HG03135 (cell line): ENCODE measurements around the gene ESYT2.

ENCODE experiments used
- ATAC-seq: cut with Tn5 transposase; IDR thresholded peaks from one replicate; pipeline ENCODE4 v1.9.1; 2021; ENCODE audit warnings: mild to moderate bottlenecking, moderate library complexity; ENCODE audit not compliant: unreplicated experiment

ESYT2 gene

DNA sequence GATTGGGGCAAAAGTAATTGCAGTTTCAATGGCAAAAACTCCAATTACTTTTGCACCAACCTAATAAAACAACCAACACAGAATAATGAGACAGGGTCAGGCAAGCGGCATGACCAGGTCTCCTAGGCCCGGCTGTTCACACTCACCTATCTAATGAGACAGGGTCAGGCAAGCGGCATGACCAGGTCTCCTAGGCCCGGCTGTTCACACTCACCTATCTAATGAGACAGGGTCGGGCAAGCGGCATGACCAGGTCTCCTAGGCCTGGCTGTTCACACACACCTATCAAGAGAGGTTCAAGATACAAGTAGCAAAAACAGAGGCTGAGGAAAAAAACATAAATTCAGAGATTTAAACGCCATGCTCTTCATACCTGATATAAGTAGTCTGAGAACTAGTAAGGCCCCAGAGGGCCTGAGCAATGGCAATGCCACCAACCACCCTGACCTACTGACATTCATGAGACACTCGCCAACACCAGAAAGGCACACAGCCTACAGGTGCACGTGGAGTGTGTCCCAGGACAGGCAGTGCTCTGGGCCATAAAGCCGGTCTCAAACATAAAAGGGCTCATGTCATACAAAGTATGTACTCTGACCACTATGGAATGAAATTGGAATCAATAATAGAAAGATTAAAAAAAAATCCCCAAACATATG is 84.1 kb downstream of the ESYT2 start:
- no peak for ATAC-seq

DNA sequence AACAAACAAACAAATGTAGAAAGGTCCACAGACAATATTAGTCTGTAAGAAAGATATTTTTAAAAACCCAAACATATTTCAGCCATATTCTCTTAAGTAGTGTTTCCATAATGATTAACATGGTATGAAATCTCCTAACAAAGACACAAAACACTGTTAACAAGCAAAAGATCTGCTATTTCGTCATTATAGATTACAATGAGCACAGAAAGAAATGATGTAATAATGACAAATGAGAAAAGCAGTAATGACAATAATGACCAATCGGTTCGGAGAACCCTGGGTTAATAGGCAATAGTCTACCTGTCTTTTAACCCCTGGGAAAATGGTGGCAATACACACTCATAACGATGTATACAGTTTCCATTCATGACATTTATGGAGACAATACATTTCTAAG is 85.2 kb downstream of the ESYT2 start:
- no peak for ATAC-seq

DNA sequence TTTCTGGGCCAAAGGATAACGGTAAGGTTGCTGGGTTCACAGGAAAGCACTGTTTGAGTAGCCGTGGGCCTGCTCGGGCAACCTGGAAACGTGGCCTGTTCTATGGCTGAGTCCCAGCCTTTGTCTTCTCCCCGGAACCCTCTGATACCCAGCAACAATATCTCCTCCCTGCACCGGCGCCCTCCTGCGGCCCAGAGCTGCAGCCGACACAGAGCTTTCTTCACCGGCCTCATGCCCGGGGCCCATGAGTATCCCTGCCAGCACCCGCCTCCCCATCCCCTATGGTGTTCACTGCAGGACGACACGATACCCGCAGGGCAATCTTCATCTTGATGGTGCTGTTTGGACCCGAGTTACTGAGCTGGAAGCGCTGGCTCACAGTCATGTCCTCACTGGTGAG is 86.1 kb downstream of the ESYT2 start:
- ATAC-seq: no peak

DNA sequence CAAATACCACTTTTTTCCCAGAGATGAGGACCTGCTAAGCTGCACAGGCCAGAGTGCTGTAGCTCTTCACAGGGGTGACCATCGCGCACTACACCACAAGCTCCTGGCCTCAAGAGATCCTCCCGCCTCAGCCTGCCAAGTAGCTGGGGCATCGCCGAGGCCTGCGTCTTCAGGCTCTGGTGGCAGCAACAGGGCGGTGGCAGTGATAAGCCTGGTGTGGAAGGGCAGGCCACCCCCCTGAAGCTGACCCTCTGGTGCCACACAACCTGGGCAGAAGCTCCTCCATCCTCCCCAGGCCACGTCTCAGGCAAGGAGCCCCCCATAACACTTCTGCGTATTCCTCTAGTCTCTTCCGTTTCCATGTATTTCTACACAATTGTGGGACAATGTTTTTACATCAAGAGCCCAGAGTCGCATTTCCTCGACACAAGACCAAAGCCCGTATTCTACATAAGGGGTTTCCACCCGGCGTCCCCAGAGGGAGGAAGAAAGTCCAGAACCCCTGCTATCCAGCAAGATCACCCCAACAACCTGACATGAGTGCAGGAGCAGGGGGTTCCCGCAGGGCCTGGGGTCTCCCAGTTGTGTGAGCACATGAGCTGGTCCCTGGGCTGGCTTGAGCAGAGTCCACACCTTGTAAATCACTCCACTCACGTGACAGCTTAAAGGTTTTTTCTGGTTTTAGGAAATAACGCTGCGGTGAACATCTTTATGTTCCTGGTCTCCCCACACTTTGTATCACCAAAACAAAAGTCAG is 87.1 kb downstream of the ESYT2 start:
- ATAC-seq: no peak

DNA sequence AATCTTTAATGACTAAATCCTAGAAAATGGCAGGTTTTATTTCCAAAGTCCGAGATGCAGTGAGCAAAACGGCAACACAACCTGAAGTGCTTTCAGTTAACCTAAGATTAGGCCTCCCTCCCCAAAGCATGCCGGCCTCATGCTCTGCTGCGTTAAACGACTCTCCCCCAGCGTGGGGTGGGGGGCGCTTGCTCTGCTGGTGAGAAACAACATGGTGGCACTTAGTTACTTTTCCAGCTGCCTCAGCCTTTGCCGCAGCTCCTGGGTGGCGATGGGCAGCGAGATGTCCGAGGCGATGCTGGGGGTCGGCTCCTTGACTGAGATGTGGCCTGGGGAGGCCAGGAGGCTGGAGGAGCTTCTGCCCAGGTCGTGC is 88.0 kb downstream of the ESYT2 start:
- no peak for ATAC-seq

DNA sequence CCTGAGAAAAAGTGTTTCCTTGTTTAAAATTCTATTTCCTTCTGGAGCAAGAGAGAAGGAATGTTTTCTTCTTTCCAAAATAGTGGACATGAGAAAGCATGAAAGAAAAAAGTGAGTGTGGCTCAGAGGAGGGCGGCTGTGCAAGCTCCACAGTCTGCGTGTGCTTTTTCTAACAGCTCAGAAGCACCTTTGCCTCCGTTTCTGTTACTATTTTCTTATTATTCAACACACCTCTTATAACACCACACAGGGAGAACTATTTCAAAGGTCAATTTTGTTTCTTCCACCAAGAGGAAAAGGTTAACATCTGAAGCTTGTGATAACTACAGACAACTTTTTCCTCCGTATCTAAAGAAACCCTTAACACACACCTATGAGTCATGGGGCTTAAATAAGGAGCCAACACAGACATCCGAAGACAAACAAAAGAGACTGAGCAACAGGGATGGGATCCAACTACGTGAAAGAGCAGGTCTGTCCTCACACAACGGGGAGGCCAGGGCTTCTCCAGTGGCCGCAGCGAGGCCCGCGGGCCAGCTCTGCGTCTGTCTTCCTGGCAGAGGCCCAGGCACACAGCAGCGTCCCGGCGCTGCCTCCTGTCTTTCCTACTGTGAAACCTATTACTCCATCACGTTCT is 88.5 kb downstream of the ESYT2 start:
- ATAC-seq: no peak

GRCh38 chr7:158740013-158740656 is 89.2 kb downstream of the ESYT2 start:
- ATAC-seq: no peak

DNA sequence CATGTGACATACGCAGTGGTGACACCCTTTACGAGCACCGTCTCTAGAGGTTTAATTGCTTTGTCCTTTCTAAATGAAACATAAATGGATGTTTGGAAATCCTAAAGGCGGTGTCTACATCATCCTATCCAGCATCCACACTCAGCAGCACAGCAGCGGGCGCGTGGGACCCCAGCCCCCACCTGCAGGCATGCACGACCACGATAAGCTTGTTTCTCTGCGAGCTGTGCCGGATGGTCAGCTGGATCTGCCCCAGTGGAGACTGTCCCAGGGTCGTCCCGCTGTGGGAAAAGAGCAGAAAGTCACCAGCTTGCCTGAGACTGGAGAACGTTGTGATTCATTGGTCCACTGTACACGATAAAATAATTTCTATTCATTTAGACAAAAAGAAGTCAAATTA is 90.5 kb downstream of the ESYT2 start:
- no peak for ATAC-seq

DNA sequence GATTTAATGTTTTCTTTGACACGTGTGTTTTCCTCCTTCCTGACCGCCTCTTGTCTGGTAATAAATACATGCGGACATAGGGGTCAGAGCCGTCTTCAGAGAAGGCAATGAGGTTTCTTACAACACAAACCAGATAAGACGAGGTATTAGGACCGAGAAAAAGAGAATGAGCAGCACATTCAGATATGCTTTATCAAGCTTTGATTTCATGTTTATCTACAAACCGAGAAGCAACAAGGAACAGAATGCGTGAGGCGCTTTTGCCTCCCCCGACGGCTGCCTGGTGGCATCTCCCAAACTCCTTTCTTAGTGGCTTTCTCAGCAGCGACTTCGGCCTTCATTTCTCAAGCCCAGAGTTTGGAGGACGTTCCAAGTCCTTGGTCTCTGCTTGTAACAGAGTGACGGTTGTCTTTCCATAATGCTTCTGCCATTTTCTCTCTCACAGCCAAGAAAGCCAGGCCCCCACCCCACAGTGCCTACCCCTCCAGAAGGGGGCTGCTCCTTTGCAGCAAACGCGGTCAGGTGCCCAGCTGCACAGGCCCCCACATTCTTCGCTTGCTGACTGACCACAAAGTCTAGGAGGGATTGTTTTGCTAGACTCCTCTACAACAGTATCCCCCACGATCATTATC is 92.1 kb downstream of the ESYT2 start:
- no peak for ATAC-seq

GRCh38 chr7:158735935-158736334 is 93.4 kb downstream of the ESYT2 start:
- ATAC-seq: no peak

DNA sequence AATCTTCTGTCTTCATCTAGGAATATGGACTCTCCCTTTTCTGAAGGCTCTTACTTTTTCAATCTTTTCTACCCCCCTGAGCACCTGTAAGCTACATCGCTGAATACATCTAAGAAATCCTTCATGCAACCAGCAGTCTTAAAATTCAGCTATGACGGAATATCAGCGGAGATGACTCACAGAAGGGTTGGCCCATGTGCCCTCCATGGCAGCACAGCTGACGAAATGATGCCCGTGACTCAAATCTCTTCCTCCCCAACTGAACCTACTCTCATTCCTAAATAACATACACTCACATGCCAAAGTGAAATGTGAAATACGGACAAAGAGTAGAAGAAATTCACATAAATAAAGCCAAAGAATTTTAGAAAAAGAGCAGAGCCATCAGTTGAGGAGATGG is 94.4 kb downstream of the ESYT2 start:
- no peak for ATAC-seq

- ATAC-seq: no peak
Measured at GRCh38 chr7:158733775-158734494, 95.4 kb downstream of the ESYT2 start.

- ATAC-seq: no peak
Measured at GRCh38 chr7:158733220-158733519, 96.1 kb downstream of the ESYT2 start.

DNA sequence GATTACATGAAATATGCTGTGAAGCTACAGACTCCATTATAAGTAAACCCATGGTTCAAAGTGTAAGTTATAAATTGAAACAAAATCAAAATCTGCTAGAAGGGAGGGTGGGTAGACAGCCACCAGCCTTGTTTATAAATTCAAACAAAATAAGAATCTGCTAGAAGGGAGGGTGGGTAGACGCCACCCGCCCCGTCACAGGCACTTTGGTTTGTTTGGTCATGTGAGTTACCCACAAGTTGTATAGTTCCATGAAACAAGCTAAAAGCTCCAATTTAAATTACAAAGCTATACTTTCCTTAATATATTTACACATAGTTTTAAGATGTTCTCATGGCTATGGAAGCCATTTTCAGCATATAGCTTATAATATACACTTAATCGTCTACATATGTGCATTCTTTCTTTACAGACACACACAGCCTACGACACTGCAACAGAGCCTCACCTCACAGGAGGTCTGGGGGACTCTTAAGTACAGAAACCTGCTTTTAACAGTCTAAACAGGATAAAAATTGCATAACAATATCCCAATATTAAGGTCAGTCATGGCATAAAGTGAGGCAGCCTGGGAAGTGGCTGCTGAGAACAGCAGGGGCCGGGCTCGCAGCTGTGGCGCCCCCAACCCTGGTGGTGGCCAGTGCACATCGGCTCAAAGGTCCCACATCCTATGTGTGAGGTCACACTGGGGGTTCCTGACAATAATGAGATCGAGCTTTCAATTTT is 96.7 kb downstream of the ESYT2 start:
- ATAC-seq: no peak

DNA sequence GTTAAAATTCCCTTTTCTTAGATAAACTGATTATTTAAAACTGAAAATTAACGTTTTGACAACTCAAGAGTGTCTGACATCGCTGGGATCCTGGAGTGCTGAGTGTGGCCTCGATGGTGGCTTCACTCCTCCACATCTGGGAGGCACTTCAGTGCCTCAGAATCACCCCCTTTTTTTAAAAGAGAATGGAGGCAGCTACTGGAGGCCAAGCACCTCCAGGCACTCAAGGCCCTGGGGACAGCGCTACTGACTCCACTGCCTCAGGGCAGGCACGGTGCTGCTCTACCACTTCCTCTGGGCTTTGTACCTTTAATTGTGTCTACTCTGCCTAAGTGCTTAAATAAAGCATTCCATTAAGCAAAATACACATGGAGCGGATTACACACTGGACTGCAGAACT is 97.5 kb downstream of the ESYT2 start:
- no peak for ATAC-seq

- no peak for ATAC-seq
Measured at GRCh38 chr7:158730383-158731346, 98.6 kb downstream of the ESYT2 start.

GRCh38 chr7:158729646-158730382 is 99.5 kb downstream of the ESYT2 start:
- ATAC-seq: no peak

GRCh38 chr7:158728911-158729645 is 100.2 kb downstream of the ESYT2 start:
- no peak for ATAC-seq
